Right ventricle myocardium inferior (tissue), 1 donor: ENCODE results near the gene RPRML. TPM values are rescaled to one million over a fixed set of nuclear protein-coding genes. Genes with fewer than 3 reads are reported as not detected.

ENCODE experiments used
- microRNA-seq: library from miRNA; unstranded; fragments of <30 nt; microRNA quantifications from one replicate; pipeline ENCODE4 v1.2.0, GENCODE V29; 2020
- total RNA-seq: library from RNA; stranded (reverse); fragmentation: NEBNext Ultra II Directional; extraction: Animal tissue kit (Norgen Biotek cat#: 25700); gene quantifications from one replicate; pipeline ENCODE4 v1.2.1, GENCODE V29; 2021
- donor health status: DM: no; HTN: yes; CAD: no; lungs with severe emphysema.

The RPRML gene
- total RNA-seq, 1 donor from 2014 or later: not detected

Small RNAs within 50 kb of the gene (microRNA-seq; reads per million reads assigned to microRNA genes)
- gene MIR5089: not detected

Other genes starting within 250 kb of the RPRML start
- gene WNT3, start 160.6 kb downstream of the RPRML start, total RNA-seq: 1.0 TPM
- not detected for gene WNT9B, start 127.7 kb downstream of the RPRML start, total RNA-seq
- 35.2 TPM for gene GOSR2, start 56.1 kb downstream of the RPRML start, total RNA-seq
- gene CDC27, start 210.0 kb upstream of the RPRML start, total RNA-seq: 88.9 TPM
- 322 TPM for gene MYL4, start 230.1 kb upstream of the RPRML start, total RNA-seq